Lower lobe of right lung (tissue), 2 donors: ENCODE results near the gene AEN. TPM values are rescaled to one million over a fixed set of nuclear protein-coding genes. Genes with fewer than 3 reads are reported as not detected.

Source experiments
- ATAC-seq, 2 donors: fragments of 200-7000 bp; cut with Tn5 transposase; one replicate each; pipeline ENCODE4 v1.9.1; 2020 to 2022; ENCODE audit warnings: mild to moderate bottlenecking in 2 of 2, moderate library complexity in 2 of 2
- DNase-seq: peaks from one replicate; pipeline ENCODE4 v3.0.0-alpha.2; 2020
- H3K27ac ChIP-seq: fragments of 200-600 bp; one replicate; pipeline ENCODE4 v1.8.0; 2022
- H3K27me3 ChIP-seq: fragments of 200-600 bp; one replicate; pipeline ENCODE4 v1.8.0; 2022; ENCODE audit warnings: low read depth
- H3K36me3 ChIP-seq: fragments of 200-600 bp; one replicate; pipeline ENCODE4 v1.8.0; 2022; ENCODE audit warnings: mild to moderate bottlenecking
- H3K4me1 ChIP-seq: fragments of 200-600 bp; one replicate; pipeline ENCODE4 v1.8.0; 2022
- H3K4me3 ChIP-seq: fragments of 200-600 bp; one replicate; pipeline ENCODE4 v1.8.0; 2022; ENCODE audit warnings: mild to moderate bottlenecking
- H3K9me3 ChIP-seq: fragments of 200-600 bp; one replicate; pipeline ENCODE4 v1.8.0; 2022
- CTCF ChIP-seq: fragments of 200-600 bp; IDR thresholded peaks from one replicate; pipeline ENCODE4 v1.8.0; 2022; ENCODE audit warnings: antibody characterized with exemption, mild to moderate bottlenecking
- intact Hi-C: fragments of 100-400 bp; cut with DNase I; formaldehyde crosslinking; loops from one replicate; pipeline ENCODE4 v1.11.0; 2022
- total RNA-seq: library from RNA; stranded (reverse); fragmentation: NEBNext Ultra II Directional; extraction: Animal tissue kit (Norgen Biotek cat#: 25700); gene quantifications from one replicate; pipeline ENCODE4 v1.2.1, GENCODE V29; 2021
- donor health status: DM: no; HTN: yes; CAD: no; lungs with severe emphysema.

AEN gene
- total RNA-seq, 1 donor from 2014 or later, result 23.8 TPM

- Histone ChIP-seq H3K4me1 (peaks cover 56% of the 10 kb centered on the region), H3K27ac (peak overlapping the region; percentile 98), H3K9me3 (no peaks in the 10 kb centered on the region), H3K4me3 (peak overlapping the region; percentile 17), H3K27me3 (no peaks in the 10 kb centered on the region), H3K36me3 (peaks cover 26% of the 10 kb centered on the region)
- no peak for TF ChIP-seq CTCF
- intact Hi-C loops, result no loop called here
- ATAC-seq (peak in 1 of 2 donors; percentile 4), DNase-seq (peak; percentile 61)
Measured at GRCh38 chr15:88636050-88636449, 14.9 kb downstream of the AEN start.

GRCh38 chr15:88636654-88637053, 15.5 kb downstream of the AEN start:
- intact Hi-C loops, result no loop called here

GRCh38 chr15:88637436-88637835, 16.3 kb downstream of the AEN start:
- DNase-seq, result no peak
- Histone ChIP-seq H3K9me3 (no peaks in the 10 kb centered on the region), H3K27me3 (no peaks in the 10 kb centered on the region), H3K4me3 (no peak overlapping the region), H3K4me1 (peaks cover 67% of the 10 kb centered on the region), H3K27ac (peak overlapping the region; percentile 98), H3K36me3 (peaks cover 12% of the 10 kb centered on the region)
- intact Hi-C loops, result no loop called here
- no peak for ATAC-seq
- TF ChIP-seq CTCF, result no peak

More at GRCh38 chr15:88636654-88637053, 15.5 kb downstream of the AEN start:
- Histone ChIP-seq H3K4me3 (no peak overlapping the region), H3K36me3 (peaks cover 20% of the 10 kb centered on the region), H3K4me1 (peaks cover 59% of the 10 kb centered on the region), H3K27me3 (no peaks in the 10 kb centered on the region), H3K27ac (peak overlapping the region; percentile 98), H3K9me3 (no peaks in the 10 kb centered on the region)
- TF ChIP-seq CTCF, result no peak
- DNase-seq (no peak), ATAC-seq (no peak)

- no peaks in the 10 kb centered on the region for H3K9me3 ChIP-seq
- TF ChIP-seq CTCF, result no peak
- H3K4me3 ChIP-seq, result peak overlapping the region; percentile 58
- no peaks in the 10 kb centered on the region for H3K27me3 ChIP-seq
- H3K36me3 ChIP-seq, result peaks cover 6% of the 10 kb centered on the region
- ATAC-seq, result peak; percentile 1
- peaks cover 67% of the 10 kb centered on the region for H3K4me1 ChIP-seq
- peak overlapping the region; percentile 98 for H3K27ac ChIP-seq
- DNase-seq, result no peak
- intact Hi-C loops, result no loop called here
Measured at GRCh38 chr15:88637841-88638625, 16.9 kb downstream of the AEN start.

GRCh38 chr15:88638626-88639372, 17.7 kb downstream of the AEN start, which contains the start of gene ISG20:
Gene ISG20, plus strand, starts transcription at chr15:88639016. Its CDS starts 351 bp downstream, at chr15:88639367.
- peaks cover 6% of the 10 kb centered on the region for H3K36me3 ChIP-seq
- DNase-seq (peak; percentile 97), ATAC-seq (peak; percentile 94 to 95)
- peaks cover 67% of the 10 kb centered on the region for H3K4me1 ChIP-seq
- H3K4me3 ChIP-seq, result peak within 1 kb of the TSS; percentile 58
- H3K9me3 ChIP-seq, result no peaks in the 10 kb centered on the region
- TF ChIP-seq CTCF, result peak; percentile 53
- H3K27me3 ChIP-seq, result no peaks in the 10 kb centered on the region
- intact Hi-C loops, result no loop called here
- peak within 1 kb of the TSS; percentile 98 for H3K27ac ChIP-seq
